Measurements from ENCODE around the gene RALGPS1.

- TF ChIP-seq EZH2phosphoT487 (IDR thresholded peaks at IDR 0.05; ENCODE audit: borderline replicate concordance, low read length): no peak
- no peak for TF ChIP-seq CTCF (IDR thresholded peaks at IDR 0.05; ENCODE audit: low read depth, low read length, poor library complexity, severe bottlenecking)
These were observed 22.9 kb upstream of the RALGPS1 start for GRCh38 chr9:126891676-126892075.

All from DOHH2 (cell line).